H1 (cell line): ENCODE measurements around the gene SEC61A1. TPM values are rescaled to one million over a fixed set of nuclear protein-coding genes. Genes with fewer than 3 reads are reported as not detected.

ENCODE experiments used
- CTCF ChIA-PET: fragments of 300-600 bp; sonication (Branson Sonifier 250); formaldehyde crosslinking; loops from one replicate; lab custom pipeline; 2021; ENCODE audit not compliant: partially characterized antibody; lab: Charles Lee
- POLR2A ChIA-PET: fragments of 300-600 bp; sonication (Branson Sonifier 250); formaldehyde crosslinking; loops from one replicate; lab custom pipeline; 2021; ENCODE audit warnings: inconsistent platforms; ENCODE audit not compliant: partially characterized antibody; lab: Charles Lee
- DNase-seq, 2 experiments: peaks; one replicate each; pipeline versions ENCODE4 v3.0.0 to v3.0.0-alpha.2; 2010 to 2022; ENCODE audit warnings: low spot score in 2 of 2, low read depth in 1 of 2, mixed read lengths in 1 of 2
- FAIRE-seq: peaks from 2 replicates; lab custom pipeline; 2011; peaks lifted over from hg19 to GRCh38; lab: Jason Lieb, UNC
- H2AFZ ChIP-seq: 2 replicates; pipeline ENCODE4 v1.8.1; 2012; ENCODE audit warnings: low read length, inconsistent platforms
- H2AK5ac ChIP-seq: 2 replicates; pipeline ENCODE4 v1.6.1; 2013; ENCODE audit warnings: low read depth, low read length
- H2BK120ac ChIP-seq: replicated peaks from 2 replicates; pipeline ENCODE3; 2013; ENCODE audit warnings: low read depth, low read length, inconsistent platforms
- H2BK12ac ChIP-seq: 2 replicates; pipeline ENCODE4 v1.6.1; 2013; ENCODE audit warnings: low read depth, low read length
- H2BK15ac ChIP-seq: 2 replicates; pipeline ENCODE4 v1.6.1; 2013; ENCODE audit warnings: low read length
- H2BK20ac ChIP-seq: 2 replicates; pipeline ENCODE4 v1.6.1; 2013; ENCODE audit warnings: low read length
- H2BK5ac ChIP-seq: 2 replicates; pipeline ENCODE4 v1.6.1; 2013; ENCODE audit warnings: low read depth, low read length
- H3K14ac ChIP-seq: 2 replicates; pipeline ENCODE4 v1.6.1; 2013; ENCODE audit warnings: inconsistent platforms; ENCODE audit not compliant: insufficient read length
- H3K18ac ChIP-seq: 2 replicates; pipeline ENCODE4 v1.6.1; 2013; ENCODE audit warnings: low read length; ENCODE audit errors: extremely low read depth
- H3K23ac ChIP-seq: 2 replicates; pipeline ENCODE4 v1.6.1; 2013; ENCODE audit warnings: inconsistent platforms; ENCODE audit not compliant: insufficient read length
- H3K23me2 ChIP-seq: 2 replicates; pipeline ENCODE4 v1.6.1; 2013; ENCODE audit warnings: low read depth, low read length
- H3K27ac ChIP-seq: 2 replicates; pipeline ENCODE4 v1.6.1; 2011; ENCODE audit warnings: low read depth, low read length, inconsistent platforms
- H3K27me3 ChIP-seq, 4 experiments: replicated peaks in 1 of 4; 1 replicate in 1 of 4; 2 replicates in 3 of 4; pipeline versions ENCODE4 v1.6.1 to v1.8.1; 2011 to 2013; ENCODE audit warnings: low read length in 3 of 4, mild to moderate bottlenecking in 3 of 4, inconsistent platforms in 2 of 4, mixed read lengths in 2 of 4, moderate library complexity in 1 of 4; ENCODE audit not compliant: control insufficient read depth in 3 of 4, insufficient read depth in 3 of 4; ENCODE audit errors: extremely low read depth in 1 of 4
- H3K36me3 ChIP-seq, 4 experiments: 2 replicates each; pipeline versions ENCODE4 v1.6.1 to v1.8.1; 2011 to 2013; ENCODE audit warnings: mild to moderate bottlenecking in 4 of 4, low read length in 3 of 4, moderate library complexity in 2 of 4, control low read depth in 1 of 4, inconsistent platforms in 1 of 4; ENCODE audit not compliant: insufficient read depth in 4 of 4, control insufficient read depth in 2 of 4
- H3K4ac ChIP-seq: replicated peaks from 2 replicates; pipeline ENCODE3; 2013; ENCODE audit warnings: low read length, low read depth, mixed read lengths, inconsistent platforms; ENCODE audit not compliant: insufficient read length
- H3K4me1 ChIP-seq, 4 experiments: replicated peaks in 1 of 4; 1 replicate in 1 of 4; 2 replicates in 3 of 4; pipeline versions ENCODE4 v1.6.1 to v1.8.1; 2011 to 2013; ENCODE audit warnings: low read length in 3 of 4, inconsistent platforms in 2 of 4, mixed read lengths in 1 of 4; ENCODE audit not compliant: insufficient read depth in 4 of 4, control insufficient read depth in 3 of 4
- H3K4me2 ChIP-seq, 2 experiments: 2 replicates each; pipeline versions ENCODE4 v1.6.1 to v1.8.1; 2011 to 2013; ENCODE audit warnings: low read depth in 2 of 2, low read length in 2 of 2, control low read depth in 1 of 2, inconsistent platforms in 1 of 2, mild to moderate bottlenecking in 1 of 2; ENCODE audit not compliant: insufficient read depth in 1 of 2
- H3K4me3 ChIP-seq, 4 experiments: fragments of 200-600, 300-600 bp in 1 of 4; sonication (generic), shearing (Covaris generic), sonication (Bioruptor Twin) in 1 of 4; 2 replicates each; pipeline versions ENCODE4 v1.5.1 to v1.8.1; 2011 to 2016; ENCODE audit warnings: low read length in 4 of 4, low read depth in 3 of 4, control low read depth in 2 of 4, inconsistent platforms in 2 of 4, mild to moderate bottlenecking in 2 of 4, mixed read lengths in 1 of 4, moderate library complexity in 1 of 4; ENCODE audit not compliant: insufficient read depth in 2 of 4; ENCODE audit errors: extremely low read depth in 1 of 4
- H3K56ac ChIP-seq: replicated peaks from 2 replicates; pipeline ENCODE3; 2013; ENCODE audit warnings: low read depth, mild to moderate bottlenecking, mixed read lengths, low read length, inconsistent platforms; ENCODE audit not compliant: insufficient read length
- H3K79me1 ChIP-seq: 2 replicates; pipeline ENCODE4 v1.6.1; 2013; ENCODE audit warnings: low read depth, low read length, control low read depth
- H3K79me2 ChIP-seq, 2 experiments: 2 replicates each; pipeline versions ENCODE4 v1.6.1 to v1.8.1; 2012 to 2013; ENCODE audit warnings: low read length in 2 of 2, mild to moderate bottlenecking in 2 of 2, inconsistent platforms in 1 of 2; ENCODE audit not compliant: insufficient read depth in 2 of 2, control insufficient read depth in 1 of 2
- H3K9ac ChIP-seq, 4 experiments: replicated peaks in 1 of 4; 1 replicate in 1 of 4; 2 replicates in 3 of 4; pipeline versions ENCODE4 v1.6.1 to v1.8.1; 2011 to 2013; ENCODE audit warnings: low read depth in 3 of 4, low read length in 3 of 4, control low read depth in 2 of 4, mild to moderate bottlenecking in 2 of 4, moderate library complexity in 2 of 4, inconsistent platforms in 1 of 4; ENCODE audit errors: extremely low read depth in 1 of 4
- H3K9me3 ChIP-seq, 2 experiments: 2 replicates each; pipeline versions ENCODE4 v1.6.1 to v1.8.1; 2012 to 2013; ENCODE audit warnings: mild to moderate bottlenecking in 2 of 2, moderate library complexity in 2 of 2, control low read depth in 1 of 2, inconsistent platforms in 1 of 2, low read depth in 1 of 2, low read length in 1 of 2, mixed read lengths in 1 of 2; ENCODE audit not compliant: insufficient read depth in 2 of 2
- H4K20me1 ChIP-seq, 2 experiments: replicated peaks in 1 of 2; 2 replicates each; pipeline versions ENCODE3 to v1.8.1; 2011 to 2013; ENCODE audit warnings: inconsistent platforms in 2 of 2, low read length in 2 of 2, mild to moderate bottlenecking in 1 of 2; ENCODE audit not compliant: insufficient read depth in 2 of 2, control insufficient read depth in 1 of 2
- H4K5ac ChIP-seq: 2 replicates; pipeline ENCODE4 v1.6.1; 2013; ENCODE audit warnings: low read length, low read depth, mixed read lengths, inconsistent platforms; ENCODE audit not compliant: insufficient read length
- H4K8ac ChIP-seq: 2 replicates; pipeline ENCODE4 v1.8.0; 2013; ENCODE audit warnings: mild to moderate bottlenecking, moderate library complexity, low read length, inconsistent platforms; ENCODE audit not compliant: insufficient read depth; ENCODE audit errors: extremely low read depth
- H4K91ac ChIP-seq: replicated peaks from 2 replicates; pipeline ENCODE3; 2013; ENCODE audit warnings: low read length, mixed read lengths, inconsistent platforms; ENCODE audit not compliant: insufficient read length
- BACH1 ChIP-seq: IDR thresholded peaks from 2 replicates; pipeline ENCODE4 v1.6.1; 2012; ENCODE audit warnings: low read length, improper control_type of control experiment
- CBX8 ChIP-seq: fragments of 300-800, 300-1000 bp; sonication (generic); IDR thresholded peaks from 2 replicates; pipeline ENCODE4 v1.7.1; 2016; ENCODE audit warnings: low read depth, low read length, borderline replicate concordance
- JUND ChIP-seq: IDR thresholded peaks from 2 replicates; pipeline ENCODE4 v1.6.1; 2011; ENCODE audit warnings: mild to moderate bottlenecking, improper control_type of control experiment, low read length
- KDM4A ChIP-seq: IDR thresholded peaks from one replicate; pipeline ENCODE4 v1.7.1; 2012; ENCODE audit warnings: low read depth, mild to moderate bottlenecking, moderate library complexity, low read length, inconsistent platforms; ENCODE audit not compliant: severe bottlenecking
- MAFK ChIP-seq: IDR thresholded peaks from 2 replicates; pipeline ENCODE4 v1.6.1; 2012; ENCODE audit warnings: low read depth, mild to moderate bottlenecking, improper control_type of control experiment, low read length
- SIN3A ChIP-seq, 2 experiments: IDR thresholded peaks in 1 of 2; conservative IDR thresholded peaks in 1 of 2; 2 replicates each; pipeline ENCODE4 v1.6.1; 2011 to 2012; ENCODE audit warnings: low read length in 2 of 2, improper control_type of control experiment in 1 of 2, low read depth in 1 of 2, mild to moderate bottlenecking in 1 of 2
- SP1 ChIP-seq: IDR thresholded peaks from 2 replicates; pipeline ENCODE4 v1.6.1; 2011; ENCODE audit warnings: low read depth, low read length
- SP2 ChIP-seq: IDR thresholded peaks from 2 replicates; pipeline ENCODE4 v1.6.1; 2012; ENCODE audit warnings: mild to moderate bottlenecking, low read length, inconsistent platforms
- TBP ChIP-seq: IDR thresholded peaks from 2 replicates; pipeline ENCODE4 v1.6.1; 2011; ENCODE audit warnings: low read depth, low read length, improper control_type of control experiment
- TCF12 ChIP-seq: IDR thresholded peaks from 2 replicates; pipeline ENCODE4 v1.6.1; 2011; ENCODE audit warnings: low read depth, mild to moderate bottlenecking, low read length
- YY1 ChIP-seq: IDR thresholded peaks from 2 replicates; pipeline ENCODE4 v1.6.1; 2011; ENCODE audit warnings: low read depth, mild to moderate bottlenecking, low read length
- ZNF274 ChIP-seq: IDR thresholded peaks from 2 replicates; pipeline ENCODE4 v1.7.0; 2012; ENCODE audit warnings: low read length, borderline replicate concordance; ENCODE audit errors: extremely low read depth
- WGBS, 2 experiments: shearing (Covaris generic) in 1 of 2; methylation state at CpG; one replicate each; pipeline versions ENCODE4 v1.1.6 to v1.1.7; 2013 to 2015; ENCODE audit warnings: low lambda C conversion rate in 2 of 2, mixed read lengths in 2 of 2, inconsistent platforms in 1 of 2, low coverage in 1 of 2, missing lambda C conversion rate in 1 of 2; ENCODE audit not compliant: insufficient replicate concordance in 2 of 2, insufficient coverage in 1 of 2, insufficient read length in 1 of 2; ENCODE audit errors: extremely low coverage in 1 of 2, missing lambda C conversion rate in 1 of 2; 5-methylcytosine and 5-hydroxymethylcytosine counted together
- polyA plus RNA-seq, 7 experiments: library from polyadenylated mRNA; depleted of rRNA in 3 of 7; stranded (reverse) in 5 of 7; unstranded in 2 of 7; fragments of >200 nt in 5 of 7; fragments of 200-250 nt in 2 of 7; gene quantifications; 1 replicate in 5 of 7; 2 replicates in 1 of 7; 4 replicates in 1 of 7; pipeline versions ENCODE4 v1.2.1 to v1.2.3, GENCODE V29; 2011 to 2013; ENCODE audit warnings: missing spikeins in 2 of 7, mixed read lengths in 2 of 7
- total RNA-seq: library from RNA; stranded (reverse); fragmentation: NEBNext Ultra II Directional; extraction: Animal tissue kit (Norgen Biotek cat#: 25700); gene quantifications from 2 replicates; pipeline ENCODE4 v1.2.1, GENCODE V29; 2021
- TF ChIP-seq, protein P1 (sequence below): IDR thresholded peaks from 2 replicates; pipeline ENCODE4 v1.6.1; 2012; ENCODE audit warnings: low read length, inconsistent platforms

The SEC61A1 gene
- total and polyA plus RNA-seq, 2 of the 8 experiments (the other 6 are each of a cell fraction or from before 2014, with no cell fraction given): 133 to 165 TPM

DNA sequence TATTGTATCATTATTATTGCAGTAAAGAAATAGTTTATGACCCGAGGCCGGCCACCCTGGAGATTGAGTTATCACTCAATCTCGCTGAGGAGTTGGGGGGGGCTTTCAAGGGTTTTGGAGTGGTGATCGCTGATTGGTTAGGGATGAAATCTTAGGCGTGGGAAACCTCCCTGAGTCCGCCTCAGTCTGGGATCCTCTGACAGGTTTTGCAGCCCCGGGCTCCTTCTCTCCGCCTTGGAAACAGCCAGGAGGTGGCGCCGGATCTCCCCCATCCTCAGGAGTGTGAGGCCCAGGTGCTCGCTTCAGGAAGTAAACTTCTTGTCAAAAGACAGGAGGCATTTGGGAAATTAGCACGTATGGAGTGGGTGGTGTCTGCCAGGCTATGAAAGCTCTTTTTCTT lies 41.1 kb upstream of the SEC61A1 start:
- no peak overlapping the region for H2BK20ac ChIP-seq
- no peak overlapping the region for H3K56ac ChIP-seq
- WGBS, 2 experiments: 8% methylated on average over 12 of the region's 12 CpGs; no CpG with 5 or more reads in 1 of the 2 experiments
- no peak overlapping the region for H3K14ac ChIP-seq
- H3K23ac ChIP-seq: no peak overlapping the region
- ChIA-PET CTCF (interaction anchor here (0.6 to 1.9 kb wide), 15 partner anchors 13 to 122 kb away, joined by 3 to 6 read pairs (median 3); no protein-coding TSS in a partner anchor), POLR2A (interaction anchor here (0.7 to 1.0 kb wide), 2 partner anchors 13 to 41 kb away, joined by 3 read pairs; partner anchors contain the start of gene SEC61A1)
- H2AK5ac ChIP-seq: no peak overlapping the region
- DNase-seq: peak; percentile 61 to 84
- H4K91ac ChIP-seq: no peak overlapping the region
- no peak overlapping the region for H4K8ac ChIP-seq
- peak; percentile 62 for FAIRE-seq
- no peak overlapping the region for H2BK15ac ChIP-seq
- peaks cover 3 to 10% (median 8%) of the 10 kb centered on the region in 4 experiments for H3K4me1 ChIP-seq
- no peaks in the 10 kb centered on the region for H3K36me3 ChIP-seq
- H2BK5ac ChIP-seq: no peak overlapping the region
- no peak overlapping the region for H3K27ac ChIP-seq
- H3K9ac ChIP-seq: no peak overlapping the region
- no peak overlapping the region for H2BK12ac ChIP-seq
- peak overlapping the region in 1 of 4 experiments; percentile 29; a peak in 1 of 8 replicates for H3K4me3 ChIP-seq
- H3K18ac ChIP-seq: no peak overlapping the region
- no peaks in the 10 kb centered on the region for H3K79me1 ChIP-seq
- H3K4ac ChIP-seq: no peak overlapping the region
- no peaks in the 10 kb centered on the region for H3K27me3 ChIP-seq
- H3K9me3 ChIP-seq: no peaks in the 10 kb centered on the region; a peak in 1 of 4 replicates
- H2AFZ ChIP-seq: no peak overlapping the region
- H3K4me2 ChIP-seq: peak overlapping the region in 1 of 2 experiments; percentile 10; a peak in 1 of 4 replicates
- no peaks in the 10 kb centered on the region; the same call in 1 of the 2 replicates for H3K23me2 ChIP-seq
- H3K79me2 ChIP-seq: no peaks in the 10 kb centered on the region
- H2BK120ac ChIP-seq: no peak overlapping the region
- no peak overlapping the region for H4K5ac ChIP-seq
- no peaks in the 10 kb centered on the region for H4K20me1 ChIP-seq
- TF ChIP-seq MAFK: no peak
- TF ChIP-seq TCF12: 0 out of 2 replicates have a peak, but pooled peaks have one; percentile 35
- TF ChIP-seq SP2: no peak
- TF ChIP-seq ZNF274: no peak
- TF ChIP-seq BACH1: no peak
- no peak for TF ChIP-seq KDM4A
- no peak for TF ChIP-seq YY1
- no peak for TF ChIP-seq CBX8
- TF ChIP-seq JUND: no peak
- TF ChIP-seq SIN3A (conservative IDR thresholded peaks at IDR 0.05 in 1 of 2, IDR thresholded peaks at IDR 0.05 in 1 of 2; ENCODE audit: low read depth in 1 of 2, low read length in 2 of 2): peak; percentile 82 to 85; a peak in 3 of 4 replicates
- no peak for TF ChIP-seq SP1
- TF ChIP-seq, protein P1, sequence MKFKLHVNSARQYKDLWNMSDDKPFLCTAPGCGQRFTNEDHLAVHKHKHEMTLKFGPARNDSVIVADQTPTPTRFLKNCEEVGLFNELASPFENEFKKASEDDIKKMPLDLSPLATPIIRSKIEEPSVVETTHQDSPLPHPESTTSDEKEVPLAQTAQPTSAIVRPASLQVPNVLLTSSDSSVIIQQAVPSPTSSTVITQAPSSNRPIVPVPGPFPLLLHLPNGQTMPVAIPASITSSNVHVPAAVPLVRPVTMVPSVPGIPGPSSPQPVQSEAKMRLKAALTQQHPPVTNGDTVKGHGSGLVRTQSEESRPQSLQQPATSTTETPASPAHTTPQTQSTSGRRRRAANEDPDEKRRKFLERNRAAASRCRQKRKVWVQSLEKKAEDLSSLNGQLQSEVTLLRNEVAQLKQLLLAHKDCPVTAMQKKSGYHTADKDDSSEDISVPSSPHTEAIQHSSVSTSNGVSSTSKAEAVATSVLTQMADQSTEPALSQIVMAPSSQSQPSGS: no peak
- no peak for TF ChIP-seq TBP
